ENCODE measurements around the gene MAB21L3.

MAB21L3 gene

GRCh38 chr1:116111524-116112021 is 374 bp downstream of the MAB21L3 start:
- DNase-seq (ENCODE audit: low read depth in 3 of 3): no peak

- DNase-seq (ENCODE audit: low read depth in 3 of 3): no peak
Measured at GRCh38 chr1:116112388-116113140, 1.4 kb downstream of the MAB21L3 start.

GRCh38 chr1:116113615-116114014 is 2.4 kb downstream of the MAB21L3 start:
- DNase-seq (ENCODE audit: low read depth in 3 of 3): no peak

GRCh38 chr1:116115476-116116439 is 4.6 kb downstream of the MAB21L3 start:
- no peak for DNase-seq (ENCODE audit: low read depth in 3 of 3)

GRCh38 chr1:116118471-116118870 is 7.3 kb downstream of the MAB21L3 start:
- no peak for DNase-seq (ENCODE audit: low read depth in 3 of 3)

GRCh38 chr1:116119876-116120275 is 8.7 kb downstream of the MAB21L3 start:
- DNase-seq (ENCODE audit: low read depth in 3 of 3): no peak

- no peak for DNase-seq (ENCODE audit: low read depth in 3 of 3)
Measured at GRCh38 chr1:116122955-116123757, 12.0 kb downstream of the MAB21L3 start.

- DNase-seq (ENCODE audit: low read depth in 3 of 3): no peak
Measured at GRCh38 chr1:116123837-116124533, 12.8 kb downstream of the MAB21L3 start.

- DNase-seq (ENCODE audit: low read depth in 3 of 3): no peak
Measured at GRCh38 chr1:116125758-116126157, 14.6 kb downstream of the MAB21L3 start.

- no peak for DNase-seq (ENCODE audit: low read depth in 3 of 3)
Measured at GRCh38 chr1:116126281-116126680, 15.1 kb downstream of the MAB21L3 start.

GRCh38 chr1:116127123-116127847 is 16.1 kb downstream of the MAB21L3 start:
- DNase-seq (ENCODE audit: low read depth in 3 of 3): no peak

GRCh38 chr1:116127848-116128540 is 16.8 kb downstream of the MAB21L3 start:
- DNase-seq (ENCODE audit: low read depth in 3 of 3): no peak

- DNase-seq (ENCODE audit: low read depth in 3 of 3): peak in 2 of 3 experiments; percentile 19 to 32
Measured at GRCh38 chr1:116128664-116129063, 17.5 kb downstream of the MAB21L3 start.

GRCh38 chr1:116129537-116129936 is 18.3 kb downstream of the MAB21L3 start:
- no peak for DNase-seq (ENCODE audit: low read depth in 3 of 3)

GRCh38 chr1:116130356-116130755 is 19.2 kb downstream of the MAB21L3 start:
- DNase-seq (ENCODE audit: low read depth in 3 of 3): no peak

- no peak for DNase-seq (ENCODE audit: low read depth in 3 of 3)
Measured at GRCh38 chr1:116131170-116131569, 20.0 kb downstream of the MAB21L3 start.

GRCh38 chr1:116131866-116132605 is 20.8 kb downstream of the MAB21L3 start:
- DNase-seq (ENCODE audit: low read depth in 3 of 3): no peak

GRCh38 chr1:116133696-116134475 is 22.7 kb downstream of the MAB21L3 start:
- DNase-seq (ENCODE audit: low read depth in 3 of 3): no peak
